Uterus (tissue), 2 donors: ENCODE data around the gene TSPAN5.
A peak's percentile ranks its signal among the peaks of the same experiment; 100 is the strongest.

ENCODE experiments used
- POLR2A ChIP-seq, 2 donors: fragments of 450-650 bp; IDR thresholded peaks; one replicate each; pipeline ENCODE4 v1.6.1; 2016; ENCODE audit warnings: antibody characterized with exemption in 2 of 2, mild to moderate bottlenecking in 1 of 2, moderate library complexity in 1 of 2
- TF ChIP-seq, protein P1 (sequence below), 4 experiments: fragments of 200-600 bp in 2 of 4; fragments of 450-650 bp in 2 of 4; sonication (generic) in 2 of 4; IDR thresholded peaks; one replicate each; pipeline ENCODE4 v1.5.1; 2016 to 2019; ENCODE audit warnings: antibody characterized with exemption in 4 of 4, mild to moderate bottlenecking in 2 of 4, moderate library complexity in 1 of 4

DNA sequence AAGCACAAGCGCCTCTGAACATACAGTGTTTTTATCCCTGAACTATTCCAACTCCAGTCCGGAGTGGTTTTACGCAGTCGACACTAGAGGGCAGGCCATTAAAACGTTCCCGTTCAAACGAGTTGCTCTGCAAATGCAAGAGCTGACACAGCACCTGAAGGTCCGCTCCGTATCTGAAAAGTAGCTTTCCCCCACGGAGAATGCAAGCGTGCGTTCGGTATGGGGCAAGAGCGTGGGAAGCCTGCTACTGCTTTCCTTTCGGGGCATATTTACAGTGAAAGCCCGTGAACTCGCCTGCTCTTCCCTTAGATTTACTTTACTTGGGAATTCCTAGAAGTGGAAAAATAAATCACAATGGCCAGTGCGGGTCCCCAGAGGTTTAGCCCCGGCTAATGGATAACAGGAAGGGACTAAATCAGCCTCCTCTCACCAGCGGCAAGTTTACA lies 190.8 kb downstream of the TSPAN5 start:
- TF ChIP-seq POLR2A (IDR thresholded peaks at IDR 0.05): no peak
- TF ChIP-seq, protein P1, sequence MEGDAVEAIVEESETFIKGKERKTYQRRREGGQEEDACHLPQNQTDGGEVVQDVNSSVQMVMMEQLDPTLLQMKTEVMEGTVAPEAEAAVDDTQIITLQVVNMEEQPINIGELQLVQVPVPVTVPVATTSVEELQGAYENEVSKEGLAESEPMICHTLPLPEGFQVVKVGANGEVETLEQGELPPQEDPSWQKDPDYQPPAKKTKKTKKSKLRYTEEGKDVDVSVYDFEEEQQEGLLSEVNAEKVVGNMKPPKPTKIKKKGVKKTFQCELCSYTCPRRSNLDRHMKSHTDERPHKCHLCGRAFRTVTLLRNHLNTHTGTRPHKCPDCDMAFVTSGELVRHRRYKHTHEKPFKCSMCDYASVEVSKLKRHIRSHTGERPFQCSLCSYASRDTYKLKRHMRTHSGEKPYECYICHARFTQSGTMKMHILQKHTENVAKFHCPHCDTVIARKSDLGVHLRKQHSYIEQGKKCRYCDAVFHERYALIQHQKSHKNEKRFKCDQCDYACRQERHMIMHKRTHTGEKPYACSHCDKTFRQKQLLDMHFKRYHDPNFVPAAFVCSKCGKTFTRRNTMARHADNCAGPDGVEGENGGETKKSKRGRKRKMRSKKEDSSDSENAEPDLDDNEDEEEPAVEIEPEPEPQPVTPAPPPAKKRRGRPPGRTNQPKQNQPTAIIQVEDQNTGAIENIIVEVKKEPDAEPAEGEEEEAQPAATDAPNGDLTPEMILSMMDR (IDR thresholded peaks at IDR 0.05): peak; percentile 76 to 88 (median 80)
